Ovary (tissue), 9 donors: Measurements from ENCODE around the gene SPZ1. TPM values are rescaled to one million over a fixed set of nuclear protein-coding genes. Genes with fewer than 3 reads are reported as not detected.
"Not testable (repeated sequence)": the region's sequence is repeated elsewhere in the genome, so short reads cannot be mapped to it uniquely, and the experiment has no call there.

Experiments
- DNase-seq, 5 donors: peaks; one replicate each; pipeline ENCODE4 v3.0.0-alpha.2; 2019 to 2020
- H3K27ac ChIP-seq, 2 donors: fragments of 200-600 bp; one replicate each; pipeline versions ENCODE4 v1.5.1 to v1.8.0; 2019 to 2022
- H3K27me3 ChIP-seq: fragments of 200-600 bp; one replicate; pipeline ENCODE4 v1.8.0; 2022
- H3K36me3 ChIP-seq: fragments of 200-600 bp; sonication (generic); one replicate; pipeline ENCODE4 v1.5.1; 2019
- H3K4me1 ChIP-seq: one replicate; pipeline ENCODE4 v1.8.1; 2013; ENCODE audit warnings: mild to moderate bottlenecking, moderate library complexity; ENCODE audit not compliant: insufficient read depth
- H3K4me3 ChIP-seq: fragments of 200-600 bp; sonication (generic); one replicate; pipeline ENCODE4 v1.5.1; 2017
- H3K9me3 ChIP-seq, 2 donors: fragments of 200-600 bp in 1 of 2; sonication (generic) in 1 of 2; one replicate each; pipeline versions ENCODE4 v1.5.1 to v1.8.1; 2013 to 2019; ENCODE audit warnings: mild to moderate bottlenecking in 1 of 2, moderate library complexity in 1 of 2
- EP300 ChIP-seq: sonication (generic); formaldehyde crosslinking; IDR thresholded peaks from one replicate; pipeline ENCODE4 v1.6.1; 2017; ENCODE audit warnings: antibody characterized with exemption
- POLR2A ChIP-seq: fragments of 450-650 bp; IDR thresholded peaks from one replicate; pipeline ENCODE4 v1.6.1; 2017; ENCODE audit warnings: antibody characterized with exemption, mild to moderate bottlenecking, moderate library complexity
- WGBS, 3 donors: extraction: QIAGEN DNeasy Blood & Tissue Kit in 1 of 3; methylation state at CpG; one replicate each; pipeline versions ENCODE4 v1.1.5 to v1.1.7; 2013 to 2017; 5-methylcytosine and 5-hydroxymethylcytosine counted together
- intact Hi-C, 4 donors: fragments of 100-400 bp; cut with DNase I; formaldehyde crosslinking; loops; one replicate each; pipeline versions ENCODE4 v1.11.0 to v1.15.1; 2022 to 2023
- polyA plus RNA-seq, 2 donors: library from polyadenylated mRNA; stranded (reverse); fragments of 200-250 nt in 1 of 2; fragments of 350-450 nt in 1 of 2; fragmentation: Illumina TruSeq in 1 of 2; extraction: RNeasy Lipid Tissue Mini Kit (QIAGEN cat#74804) in 1 of 2; gene quantifications; one replicate each; pipeline ENCODE4 v1.2.3, GENCODE V29; 2013 to 2014
- total RNA-seq, 7 donors: library from RNA; depleted of rRNA in 2 of 7; stranded (reverse); fragments of >200 nt in 2 of 7; fragmentation: NEBNext Ultra II Directional in 3 of 7; extraction: Animal tissue kit (Norgen Biotek cat#: 25700) in 3 of 7; gene quantifications; one replicate each; pipeline versions ENCODE4 v1.1.0 to v1.2.4, GENCODE V29; 2016 to 2023
- TF ChIP-seq, protein P1 (sequence below), 3 donors: fragments of 450-650 bp in 2 of 3; fragments of 200-600 bp in 1 of 3; IDR thresholded peaks; one replicate each; pipeline versions ENCODE4 v1.5.1 to v1.8.0; 2016 to 2022; ENCODE audit warnings: antibody characterized with exemption in 3 of 3, mild to moderate bottlenecking in 1 of 3
- donor health status: DM: no; HTN: no; CAD: no; lungs with moderate emphysema.
- donor health status: DM: no; HTN: no; CAD: no.
- donor health status: Bipolar disorder and iron deficiency.
- donor health status: DM: yes; HTN: yes; CAD: no.
- donor health status: DM: no; HTN: no; CAD: no.
- donor health status: DM: yes; HTN: yes; CAD: no.

SPZ1 gene
- total and polyA plus RNA-seq, 9 donors = not detected

DNA sequence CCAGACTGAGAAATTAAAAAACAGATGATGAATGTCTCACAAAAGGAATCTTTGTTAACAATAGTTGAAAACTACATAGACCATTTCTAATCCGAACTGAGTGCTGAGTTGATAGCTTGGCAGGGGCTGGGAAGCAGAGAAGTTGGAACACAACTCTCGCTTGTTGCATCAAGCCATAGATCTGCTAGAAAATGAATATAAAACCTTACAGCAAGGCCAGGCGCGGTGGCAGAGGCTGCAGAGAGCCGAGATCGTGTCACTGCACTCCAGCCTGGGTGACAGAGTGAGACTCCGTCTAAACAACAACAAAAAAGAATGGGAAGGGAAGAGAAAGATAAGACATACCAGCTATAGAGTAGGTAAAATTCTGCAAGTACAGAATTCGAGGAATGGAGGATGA is 28.0 kb upstream of the SPZ1 start:
- Histone ChIP-seq H3K27ac (no peak overlapping the region), H3K9me3 (no peaks in the 10 kb centered on the region), H3K27me3 (no peaks in the 10 kb centered on the region), H3K36me3 (no peaks in the 10 kb centered on the region), H3K4me3 (no peak overlapping the region), H3K4me1 (no peaks in the 10 kb centered on the region)
- WGBS, 3 donors = 87 to 89% (median 89%) methylated on average over 8 of the region's 8 CpGs
- intact Hi-C loops = no loop called here
- no peak for DNase-seq
- TF ChIP-seq, protein P1, sequence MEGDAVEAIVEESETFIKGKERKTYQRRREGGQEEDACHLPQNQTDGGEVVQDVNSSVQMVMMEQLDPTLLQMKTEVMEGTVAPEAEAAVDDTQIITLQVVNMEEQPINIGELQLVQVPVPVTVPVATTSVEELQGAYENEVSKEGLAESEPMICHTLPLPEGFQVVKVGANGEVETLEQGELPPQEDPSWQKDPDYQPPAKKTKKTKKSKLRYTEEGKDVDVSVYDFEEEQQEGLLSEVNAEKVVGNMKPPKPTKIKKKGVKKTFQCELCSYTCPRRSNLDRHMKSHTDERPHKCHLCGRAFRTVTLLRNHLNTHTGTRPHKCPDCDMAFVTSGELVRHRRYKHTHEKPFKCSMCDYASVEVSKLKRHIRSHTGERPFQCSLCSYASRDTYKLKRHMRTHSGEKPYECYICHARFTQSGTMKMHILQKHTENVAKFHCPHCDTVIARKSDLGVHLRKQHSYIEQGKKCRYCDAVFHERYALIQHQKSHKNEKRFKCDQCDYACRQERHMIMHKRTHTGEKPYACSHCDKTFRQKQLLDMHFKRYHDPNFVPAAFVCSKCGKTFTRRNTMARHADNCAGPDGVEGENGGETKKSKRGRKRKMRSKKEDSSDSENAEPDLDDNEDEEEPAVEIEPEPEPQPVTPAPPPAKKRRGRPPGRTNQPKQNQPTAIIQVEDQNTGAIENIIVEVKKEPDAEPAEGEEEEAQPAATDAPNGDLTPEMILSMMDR (IDR thresholded peaks at IDR 0.05) = no peak
- TF ChIP-seq EP300 (no peak), POLR2A (no peak)

DNA sequence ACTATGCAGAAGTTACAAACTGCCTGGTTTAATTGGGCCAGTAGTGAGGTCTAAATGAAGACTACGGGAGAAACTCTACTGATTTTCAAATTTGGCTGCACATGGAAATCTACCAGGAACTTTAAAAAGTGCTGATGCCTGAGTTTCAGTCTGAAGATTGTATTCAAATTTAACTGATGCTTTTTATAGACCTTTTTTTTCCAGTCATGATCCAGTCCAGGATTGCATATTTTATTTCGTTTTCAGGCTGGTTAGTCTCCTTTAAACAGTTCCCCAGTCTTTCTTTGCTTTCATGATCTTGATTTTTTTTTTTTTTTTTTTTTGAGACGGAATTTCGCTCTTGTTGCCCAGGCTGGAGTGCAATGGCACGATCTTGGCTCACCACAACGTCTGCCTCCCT is 23.7 kb upstream of the SPZ1 start:
- intact Hi-C loops = no loop called here
- no peaks in the 10 kb centered on the region for H3K36me3 ChIP-seq
- no peaks in the 10 kb centered on the region for H3K4me1 ChIP-seq
- no peak overlapping the region for H3K4me3 ChIP-seq
- WGBS, 3 donors = 28 to 38% (median 36%) methylated on average over 6 of the region's 6 CpGs
- H3K27me3 ChIP-seq = no peaks in the 10 kb centered on the region
- TF ChIP-seq, protein P1 (IDR thresholded peaks at IDR 0.05) = no peak
- TF ChIP-seq EP300 (no peak), POLR2A (no peak)
- no peak overlapping the region for H3K27ac ChIP-seq
- DNase-seq = no peak
- no peaks in the 10 kb centered on the region for H3K9me3 ChIP-seq

DNA sequence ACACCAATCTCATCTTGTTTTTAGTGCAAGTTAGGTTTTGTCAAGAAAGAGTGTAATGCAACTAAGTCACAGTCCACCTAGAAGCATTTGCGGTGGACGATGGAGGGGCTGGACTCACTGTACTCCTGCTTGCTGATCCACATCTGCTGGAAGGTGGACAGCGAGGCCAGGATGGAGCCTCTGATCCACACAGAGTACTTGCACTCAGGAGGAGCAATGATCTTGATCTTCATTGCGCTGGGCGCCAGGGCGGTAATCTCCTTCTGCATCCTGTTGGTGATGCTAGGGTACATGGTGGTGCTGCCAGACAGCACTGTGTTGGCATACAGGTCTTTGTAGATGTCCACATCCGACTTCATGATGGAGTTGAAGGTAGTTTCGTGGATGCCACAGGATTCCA is 20.2 kb upstream of the SPZ1 start:
- Histone ChIP-seq H3K27me3 (no peaks in the 10 kb centered on the region), H3K4me3 (no peak overlapping the region), H3K27ac (no peak overlapping the region), H3K4me1 (no peaks in the 10 kb centered on the region), H3K9me3 (no peaks in the 10 kb centered on the region), H3K36me3 (no peaks in the 10 kb centered on the region)
- DNase-seq = no peak
- TF ChIP-seq, protein P1 (IDR thresholded peaks at IDR 0.05) = no peak
- TF ChIP-seq POLR2A = no peak
- TF ChIP-seq EP300 = no peak
- intact Hi-C loops = no loop called here
- 93 to 96% (median 96%) methylated on average over 8 of the region's 8 CpGs for WGBS, 3 donors

DNA sequence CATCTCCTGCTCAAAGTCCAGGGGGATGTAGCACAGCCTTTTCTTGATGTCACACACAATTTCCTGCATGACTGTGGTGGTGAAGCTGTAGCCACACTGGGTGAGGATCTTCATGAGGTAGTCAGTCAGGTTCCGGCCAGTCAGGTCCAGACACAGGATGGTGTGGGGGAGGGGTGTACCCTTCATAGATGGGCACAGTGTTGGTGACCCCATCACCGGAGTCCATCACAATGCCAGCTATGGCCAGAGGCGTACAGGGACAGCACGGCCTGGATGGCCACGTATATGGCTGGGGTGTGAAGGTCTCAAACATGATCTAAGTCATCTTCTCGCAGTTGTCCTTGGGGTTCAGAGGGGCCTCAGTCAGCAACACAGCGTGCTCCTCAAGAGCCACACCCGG is 19.7 kb upstream of the SPZ1 start:
- Histone ChIP-seq H3K27ac (no peak overlapping the region), H3K9me3 (no peaks in the 10 kb centered on the region), H3K4me1 (no peaks in the 10 kb centered on the region), H3K36me3 (no peaks in the 10 kb centered on the region), H3K27me3 (no peaks in the 10 kb centered on the region), H3K4me3 (no peak overlapping the region)
- intact Hi-C loops = no loop called here
- TF ChIP-seq EP300 = no peak
- TF ChIP-seq POLR2A = no peak
- TF ChIP-seq, protein P1 (IDR thresholded peaks at IDR 0.05) = no peak
- no peak for DNase-seq
- 86 to 99% (median 97%) methylated on average over 8 of the region's 8 CpGs for WGBS, 3 donors

DNA sequence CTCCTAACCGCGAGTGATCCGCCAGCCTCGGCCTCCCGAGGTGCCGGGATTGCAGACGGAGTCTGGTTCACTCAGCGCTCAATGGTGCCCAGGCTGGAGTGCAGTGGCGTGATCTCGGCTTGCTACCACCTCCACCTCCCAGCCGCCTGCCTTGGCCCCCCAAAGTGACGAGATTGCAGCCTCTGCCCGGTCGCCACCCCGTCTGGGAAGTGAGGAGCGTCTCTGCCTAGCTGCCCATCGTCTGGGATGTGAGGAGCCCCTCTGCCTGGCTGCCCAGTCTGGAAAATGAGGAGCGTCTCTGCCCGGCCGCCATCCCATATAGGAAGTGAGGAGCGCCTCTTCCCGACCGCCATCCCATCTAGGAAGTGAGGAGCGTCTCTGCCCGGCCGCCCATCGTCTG is 19.0 kb upstream of the SPZ1 start:
- intact Hi-C loops, H3K36me3 ChIP-seq, H3K27ac ChIP-seq, H3K9me3 ChIP-seq, H3K4me3 ChIP-seq, H3K4me1 ChIP-seq, DNase-seq, H3K27me3 ChIP-seq: not testable (repeated sequence)
- WGBS, 3 donors = 93 to 94% methylated on average over 9 to 18 of the region's 27 CpGs; no CpG with 5 or more reads in 1 of the 3 donors

DNA sequence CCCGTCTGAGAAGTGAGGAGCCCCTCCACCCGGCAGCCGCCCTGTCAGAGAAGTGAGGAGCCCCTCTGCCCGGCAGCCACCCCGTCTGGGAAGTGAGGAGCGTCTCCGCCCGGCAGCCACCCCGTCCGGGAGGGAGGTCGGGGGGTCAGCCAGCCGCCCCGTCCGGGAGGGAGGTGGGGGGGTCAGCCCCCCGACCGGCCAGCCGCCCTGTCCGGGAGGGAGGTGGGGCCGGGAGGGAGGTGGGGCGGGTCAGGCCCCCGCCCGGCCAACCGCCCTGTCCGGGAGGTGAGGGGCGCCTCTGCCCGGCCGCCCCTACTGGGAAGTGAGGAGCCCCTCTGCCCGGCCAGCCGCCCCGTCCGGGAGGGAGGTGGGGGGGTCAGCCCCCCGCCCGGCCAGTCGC is 18.5 kb upstream of the SPZ1 start:
- H3K36me3 ChIP-seq, H3K4me3 ChIP-seq, H3K9me3 ChIP-seq, intact Hi-C loops, H3K4me1 ChIP-seq, DNase-seq, H3K27me3 ChIP-seq, H3K27ac ChIP-seq: not testable (repeated sequence)
- WGBS, 3 donors = 80 to 91% (median 91%) methylated on average over 1 to 24 of the region's 34 CpGs
